DMS 273 treated with DMSO at 0.1 percent for 48 hours (cell line): Measurements from ENCODE around the gene KCNJ4.

Source experiments
- DNase-seq: peaks from one replicate; lab custom pipeline; 2025; lab: John Stamatoyannopoulos, UW

Gene KCNJ4

GRCh38 chr22:38453066-38453672 is 1.8 kb downstream of the KCNJ4 start:
- DNase-seq, result no peak

DNA sequence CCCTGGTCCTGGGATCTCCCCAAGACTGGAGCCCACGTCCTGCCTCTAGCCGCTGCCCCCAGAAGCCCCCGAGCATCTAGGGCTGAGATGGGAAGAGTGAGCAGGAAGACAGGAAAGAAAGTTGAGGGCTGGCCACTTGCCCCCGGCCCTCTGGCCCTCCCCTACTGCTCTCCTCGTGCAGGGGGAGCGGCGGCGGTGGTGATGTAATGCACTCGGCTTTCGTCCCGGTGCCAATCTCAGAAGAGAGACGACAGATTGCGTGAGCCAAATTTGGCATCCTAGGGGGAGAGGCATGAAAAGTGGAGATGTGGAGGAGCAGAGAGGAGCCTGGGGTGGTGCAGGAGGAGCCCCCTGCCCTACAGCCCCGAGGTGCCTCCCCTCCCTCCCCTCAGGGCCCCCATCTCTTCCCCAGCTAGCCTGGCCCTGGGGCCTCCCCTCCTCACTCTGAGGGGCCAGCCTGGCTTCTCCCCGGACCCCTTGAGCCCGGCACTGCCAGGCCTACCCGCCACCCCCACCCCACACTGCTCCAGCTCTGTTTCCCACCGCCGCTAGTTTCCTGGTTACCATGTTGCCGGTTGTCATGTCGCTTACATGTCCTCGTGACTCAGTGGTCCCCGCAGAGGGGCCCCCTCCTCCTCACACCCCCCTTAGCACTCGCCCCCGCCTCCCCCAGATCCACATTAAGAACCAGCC is 2.5 kb downstream of the KCNJ4 start:
- peak; percentile 60 for DNase-seq

DNA sequence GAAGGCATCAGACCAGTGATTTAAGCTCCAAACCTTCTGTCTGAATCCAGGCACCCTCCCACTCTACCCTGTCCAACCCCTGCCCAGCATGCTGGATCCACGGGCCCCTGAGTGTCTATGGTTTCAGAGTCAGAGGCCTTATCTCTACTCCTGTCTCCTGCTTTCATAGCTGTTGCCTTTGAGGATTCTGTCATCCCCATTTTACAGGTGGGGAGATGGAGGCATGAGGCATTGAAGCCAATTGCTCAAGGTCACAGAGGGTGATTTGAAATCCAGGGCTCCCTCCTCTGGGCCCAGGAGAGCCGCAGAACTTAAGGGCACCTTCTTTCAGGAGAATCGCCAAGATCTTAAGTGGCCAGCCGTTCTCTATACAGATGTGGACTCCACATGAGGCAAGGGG is 3.1 kb downstream of the KCNJ4 start:
- DNase-seq, result no peak

DNA sequence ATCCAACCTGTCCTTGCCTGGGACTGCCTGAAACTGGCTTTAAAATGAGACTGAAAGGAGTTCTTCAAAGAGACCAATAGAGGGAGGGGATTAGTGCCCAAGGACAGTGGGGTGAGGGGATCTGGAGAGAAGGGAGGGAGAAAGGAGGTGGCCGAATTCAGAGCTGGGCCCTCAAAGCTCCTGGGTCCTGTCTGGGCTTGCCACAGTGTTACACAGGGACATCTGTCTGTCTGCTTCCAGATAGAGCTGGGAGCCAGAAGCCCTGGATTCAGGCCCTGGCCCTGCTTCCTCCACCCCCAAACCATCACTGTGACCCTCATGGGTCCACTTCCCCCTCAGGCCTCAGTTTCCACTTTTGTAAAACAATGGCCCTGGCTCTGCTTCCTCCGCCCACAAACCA is 3.6 kb downstream of the KCNJ4 start:
- no peak for DNase-seq

GRCh38 chr22:38450234-38450797 is 4.7 kb downstream of the KCNJ4 start:
- no peak for DNase-seq

GRCh38 chr22:38449776-38450175 is 5.2 kb downstream of the KCNJ4 start:
- no peak for DNase-seq

GRCh38 chr22:38448945-38449745 is 5.9 kb downstream of the KCNJ4 start:
- DNase-seq, result no peak

GRCh38 chr22:38446018-38446601 is 8.9 kb downstream of the KCNJ4 start:
- no peak for DNase-seq

GRCh38 chr22:38444783-38445182 is 10.2 kb downstream of the KCNJ4 start:
- no peak for DNase-seq

DNA sequence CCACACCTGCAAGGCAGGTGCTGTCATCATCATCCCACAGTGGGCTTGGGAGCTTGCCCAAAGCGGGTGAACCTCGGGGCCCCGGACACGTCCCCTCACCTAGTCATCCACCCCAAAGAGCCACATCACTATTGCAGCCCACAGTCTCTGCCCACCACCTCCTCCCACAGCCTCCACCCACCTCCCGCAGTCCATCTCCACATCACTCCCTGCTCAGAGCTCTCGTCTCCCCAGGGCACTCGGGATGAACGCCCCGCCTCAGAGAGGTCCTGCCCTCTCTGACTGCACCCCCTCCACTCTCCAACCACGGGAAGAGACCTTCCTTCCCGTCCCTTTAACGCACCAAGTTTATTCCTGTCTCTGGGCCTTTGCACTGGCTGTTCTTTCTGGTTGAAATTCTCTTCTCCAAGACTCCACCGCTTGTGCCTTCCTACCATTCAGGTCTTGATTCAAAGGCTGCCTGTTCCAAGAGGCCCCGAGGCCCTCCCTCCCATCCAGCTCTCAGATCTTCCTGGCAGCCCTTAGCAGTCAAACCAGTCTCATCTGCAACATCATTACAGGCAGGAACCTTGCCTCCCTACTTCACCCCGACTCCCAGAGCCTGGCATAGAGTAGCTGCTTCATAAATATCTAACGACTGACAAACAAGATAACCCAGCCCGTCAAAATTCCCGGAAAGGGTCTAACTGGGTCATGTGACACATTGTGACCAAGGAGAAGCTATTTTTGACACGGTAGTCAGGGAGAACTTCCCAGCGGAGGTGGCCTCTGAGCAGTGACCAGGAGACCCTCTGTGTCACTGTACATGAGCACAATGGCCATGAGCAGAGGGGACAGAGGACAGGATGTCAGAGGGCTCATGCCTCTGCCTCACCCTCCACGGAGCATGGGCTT is 11.1 kb downstream of the KCNJ4 start:
- DNase-seq, result no peak

DNA sequence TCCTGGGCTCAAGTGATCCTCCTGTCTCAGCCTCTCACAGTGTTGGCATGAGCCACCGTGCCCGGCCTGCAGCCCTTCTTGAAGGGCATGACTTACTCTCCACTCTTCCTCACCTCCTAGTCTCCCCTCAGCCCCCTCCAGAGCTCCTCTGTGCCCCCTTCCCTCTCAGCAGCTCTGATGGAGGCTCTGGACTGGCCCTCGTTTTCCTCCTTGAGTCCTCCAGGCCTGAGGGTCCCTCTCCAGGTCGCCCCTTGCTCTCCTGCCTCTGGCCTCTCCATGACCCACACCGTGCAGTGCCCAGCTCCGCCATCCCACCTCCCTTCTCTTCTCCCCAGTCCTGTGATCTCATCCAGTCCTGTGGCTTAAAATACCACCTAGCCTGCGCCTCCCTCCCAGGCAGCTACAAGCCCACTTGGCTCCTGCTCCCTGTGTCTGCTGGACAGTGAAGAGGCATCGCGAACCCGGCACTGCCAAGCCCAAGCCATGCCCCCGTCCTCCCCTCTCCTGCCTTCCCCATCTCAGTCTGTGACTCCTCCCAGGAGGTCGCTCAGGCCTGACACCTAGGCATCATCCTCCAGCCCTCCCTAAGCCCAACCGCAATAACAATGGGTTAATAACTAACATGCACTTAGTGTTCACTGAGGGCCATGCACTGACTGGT is 11.9 kb downstream of the KCNJ4 start:
- DNase-seq, result no peak

DNA sequence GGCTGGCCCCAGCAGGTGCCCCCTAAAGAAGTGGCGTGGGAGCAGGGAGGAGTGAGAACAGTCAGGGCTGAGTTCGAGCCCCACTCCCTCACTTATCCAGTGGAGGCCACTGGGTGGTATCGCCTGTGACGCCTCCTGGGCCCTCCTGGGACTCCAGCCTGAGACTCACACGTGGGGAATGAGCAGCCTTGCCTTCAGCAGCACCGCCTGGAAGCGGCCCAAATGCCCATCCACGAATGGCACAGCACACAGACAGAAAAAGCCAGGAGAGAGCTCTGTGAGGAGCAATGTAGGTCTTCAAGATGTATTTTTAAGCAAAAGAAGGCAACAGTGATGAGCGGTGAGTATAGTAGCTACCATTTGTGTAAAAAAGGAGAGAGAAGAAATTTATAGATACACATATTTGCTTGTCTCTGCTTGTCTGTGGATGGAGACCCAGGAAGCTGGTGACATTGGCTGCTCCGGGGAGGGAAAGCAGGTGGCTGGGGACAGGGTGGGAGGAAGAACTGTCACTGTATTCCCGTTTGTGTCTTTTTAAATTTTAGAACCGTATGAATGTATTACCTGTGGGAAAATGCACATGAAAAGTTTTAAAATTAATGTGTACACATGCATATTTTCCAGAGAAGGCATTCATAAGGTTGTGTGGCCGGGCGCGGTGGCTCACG is 13.2 kb downstream of the KCNJ4 start:
- no peak for DNase-seq

DNA sequence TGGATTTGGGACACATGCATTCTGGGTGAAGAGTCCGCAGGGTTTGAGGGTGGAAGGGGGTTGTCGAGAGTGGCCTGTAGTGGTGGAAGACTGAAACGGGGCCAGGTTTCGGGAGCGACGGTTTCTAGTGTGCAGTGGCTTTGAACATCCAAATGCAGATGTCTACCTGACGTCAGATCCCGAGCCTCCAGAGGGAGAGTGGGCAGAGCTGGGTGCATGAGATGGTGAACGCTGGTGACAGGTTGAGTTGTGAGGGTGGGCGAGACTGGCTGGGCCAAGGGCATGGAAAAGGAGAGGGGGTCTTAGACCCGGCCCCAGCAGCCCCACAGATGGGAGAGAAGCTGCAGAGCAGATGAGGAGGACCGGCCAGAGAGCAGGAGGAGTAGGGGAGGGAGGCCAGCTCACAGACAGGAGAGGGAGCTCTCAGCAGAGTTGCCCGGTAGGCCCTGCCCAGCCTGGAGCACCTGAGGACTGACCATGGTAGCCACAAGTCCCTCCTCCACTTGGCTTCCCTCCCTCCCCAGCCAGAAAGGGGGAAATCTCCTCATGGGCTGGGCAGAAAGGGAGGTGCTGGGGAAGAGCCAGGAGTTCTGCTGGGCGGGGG is 14.2 kb downstream of the KCNJ4 start:
- no peak for DNase-seq

DNA sequence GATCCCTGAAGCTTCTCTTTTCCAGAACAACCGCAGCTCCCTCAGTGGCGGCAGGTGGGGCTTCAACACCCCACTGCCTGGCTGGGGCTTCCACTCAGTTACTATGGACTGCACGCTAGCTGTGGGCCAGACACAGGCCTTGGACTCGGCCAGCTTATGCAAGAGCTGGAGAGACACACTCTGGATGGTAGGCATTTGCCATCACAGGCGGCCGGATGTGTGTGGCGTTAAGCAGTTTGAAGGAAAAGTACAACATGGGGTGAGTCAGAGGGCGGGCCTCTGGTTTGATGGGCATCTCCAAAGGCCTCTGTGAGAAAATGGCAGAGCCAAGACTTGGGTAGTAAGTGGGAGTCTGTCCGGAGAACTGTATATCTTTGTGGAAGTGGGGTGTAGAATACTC is 17.6 kb downstream of the KCNJ4 start:
- no peak for DNase-seq

- DNase-seq, result no peak
Measured at GRCh38 chr22:38436629-38437395, 18.2 kb downstream of the KCNJ4 start.

- DNase-seq, result no peak
Measured at GRCh38 chr22:38435965-38436364, 19.0 kb downstream of the KCNJ4 start.

- DNase-seq, result no peak
Measured at GRCh38 chr22:38435010-38435409, 20.0 kb downstream of the KCNJ4 start.

DNA sequence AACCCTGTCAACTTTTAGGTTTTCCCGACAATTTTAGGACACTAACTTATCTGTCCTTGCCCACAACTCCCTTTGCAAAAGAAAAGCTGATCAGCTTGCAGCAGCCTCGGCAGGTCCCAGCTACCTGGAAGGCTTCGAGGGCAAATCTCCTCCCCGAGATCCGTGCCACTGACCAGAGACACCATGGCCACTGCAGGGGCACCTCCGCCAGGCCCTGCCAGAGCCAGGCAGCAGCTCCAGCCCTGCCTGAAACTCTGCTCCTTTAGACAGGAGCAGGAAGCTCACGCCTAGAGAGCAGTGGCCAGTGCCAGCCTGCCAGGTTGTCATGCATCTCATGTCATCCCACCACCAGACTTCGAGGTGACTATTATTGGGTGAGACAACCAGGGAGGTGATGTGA is 21.1 kb downstream of the KCNJ4 start:
- DNase-seq, result no peak

DNA sequence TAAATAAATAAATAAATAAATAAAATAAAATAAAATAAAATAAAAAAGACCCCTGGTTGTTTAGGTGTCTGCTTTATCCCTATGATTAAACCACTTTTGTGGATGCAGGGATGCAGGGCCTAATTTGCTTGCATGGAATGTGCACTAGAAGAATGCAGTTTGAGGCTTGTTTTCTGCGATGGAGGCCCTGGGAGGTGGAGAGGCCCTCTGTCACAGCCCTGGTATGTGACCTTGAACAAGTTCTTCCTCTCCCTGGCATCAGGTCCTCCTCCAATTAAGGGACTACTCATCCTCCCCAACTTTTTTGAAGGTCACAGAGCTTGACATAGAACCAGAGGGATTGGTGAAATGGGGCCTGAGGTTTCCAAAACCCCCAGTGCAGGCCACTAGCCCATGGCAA is 22.7 kb downstream of the KCNJ4 start:
- no peak for DNase-seq
